Loucy (cell line): ENCODE results near the gene CYTIP.

Source experiments
- EZH2phosphoT487 ChIP-seq: fragments of 200-600 bp; IDR thresholded peaks from 2 replicates; pipeline ENCODE4 v1.6.1; 2018; ENCODE audit warnings: antibody characterized with exemption, mild to moderate bottlenecking, moderate library complexity, borderline replicate concordance
- TF ChIP-seq, protein P1 (sequence below): fragments of 200-600 bp; sonication (generic); conservative IDR thresholded peaks from 2 replicates; pipeline ENCODE4 v1.5.1; 2014; ENCODE audit warnings: mild to moderate bottlenecking, antibody characterized with exemption, low read length

DNA sequence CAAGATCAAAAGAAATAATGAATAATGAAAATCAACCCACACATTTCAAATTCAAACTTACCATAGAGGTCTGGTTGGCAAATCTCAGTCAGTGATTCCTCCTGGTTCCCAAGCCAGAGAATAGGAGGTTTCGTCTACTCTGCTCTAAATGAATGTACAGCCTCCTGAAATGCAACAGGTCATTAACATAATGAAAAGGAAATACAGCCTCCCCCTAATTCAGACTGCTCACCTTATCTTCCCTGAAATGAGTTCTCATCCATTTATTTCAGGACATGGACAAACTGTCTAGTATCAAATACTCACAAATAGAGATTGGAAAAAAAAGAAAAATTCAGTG is 43.4 kb upstream of the CYTIP start:
- TF ChIP-seq, protein P1, sequence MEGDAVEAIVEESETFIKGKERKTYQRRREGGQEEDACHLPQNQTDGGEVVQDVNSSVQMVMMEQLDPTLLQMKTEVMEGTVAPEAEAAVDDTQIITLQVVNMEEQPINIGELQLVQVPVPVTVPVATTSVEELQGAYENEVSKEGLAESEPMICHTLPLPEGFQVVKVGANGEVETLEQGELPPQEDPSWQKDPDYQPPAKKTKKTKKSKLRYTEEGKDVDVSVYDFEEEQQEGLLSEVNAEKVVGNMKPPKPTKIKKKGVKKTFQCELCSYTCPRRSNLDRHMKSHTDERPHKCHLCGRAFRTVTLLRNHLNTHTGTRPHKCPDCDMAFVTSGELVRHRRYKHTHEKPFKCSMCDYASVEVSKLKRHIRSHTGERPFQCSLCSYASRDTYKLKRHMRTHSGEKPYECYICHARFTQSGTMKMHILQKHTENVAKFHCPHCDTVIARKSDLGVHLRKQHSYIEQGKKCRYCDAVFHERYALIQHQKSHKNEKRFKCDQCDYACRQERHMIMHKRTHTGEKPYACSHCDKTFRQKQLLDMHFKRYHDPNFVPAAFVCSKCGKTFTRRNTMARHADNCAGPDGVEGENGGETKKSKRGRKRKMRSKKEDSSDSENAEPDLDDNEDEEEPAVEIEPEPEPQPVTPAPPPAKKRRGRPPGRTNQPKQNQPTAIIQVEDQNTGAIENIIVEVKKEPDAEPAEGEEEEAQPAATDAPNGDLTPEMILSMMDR: no peak
- no peak for TF ChIP-seq EZH2phosphoT487
